Measurements from ENCODE around the gene P2RX7. TPM values are rescaled to one million over a fixed set of nuclear protein-coding genes. Genes with fewer than 3 reads are reported as not detected.

P2RX7 gene
- total RNA-seq, 1 donor from 2014 or later: 0.40 TPM

- no peaks in the 10 kb centered on the region for H3K9me3 Mint-ChIP-seq
- TF ChIP-seq CTCF (IDR thresholded peaks at IDR 0.05; ENCODE audit: unreplicated experiment): no peak
- H3K4me3 Mint-ChIP-seq: no peak overlapping the region
- peaks cover 15% of the 10 kb centered on the region for H3K4me1 Mint-ChIP-seq
- peaks cover 33% of the 10 kb centered on the region for H3K27me3 Mint-ChIP-seq (ENCODE audit: low read depth)
- no peaks in the 10 kb centered on the region for H3K36me3 Mint-ChIP-seq
- no peak overlapping the region for H3K27ac Mint-ChIP-seq
- no peak for DNase-seq (ENCODE audit: low spot score in 2 of 2, unreplicated experiment in 2 of 2)
Observed at GRCh38 chr12:121092034-121092433, 40.6 kb upstream of the P2RX7 start.

- Mint-ChIP-seq H3K36me3 (no peaks in the 10 kb centered on the region), H3K9me3 (no peaks in the 10 kb centered on the region), H3K27me3 (ENCODE audit: low read depth) (peaks cover 26% of the 10 kb centered on the region), H3K27ac (no peak overlapping the region), H3K4me1 (peaks cover 15% of the 10 kb centered on the region), H3K4me3 (no peak overlapping the region)
- no peak for DNase-seq (ENCODE audit: low spot score in 2 of 2, unreplicated experiment in 2 of 2)
- TF ChIP-seq CTCF (IDR thresholded peaks at IDR 0.05; ENCODE audit: unreplicated experiment): no peak
Observed at GRCh38 chr12:121093487-121093891, 39.2 kb upstream of the P2RX7 start.

GRCh38 chr12:121095544-121096198 is 37.0 kb upstream of the P2RX7 start:
- Mint-ChIP-seq H3K36me3 (no peaks in the 10 kb centered on the region), H3K27ac (peak overlapping the region; percentile 0), H3K9me3 (peaks cover 13% of the 10 kb centered on the region), H3K27me3 (ENCODE audit: low read depth) (peaks cover 26% of the 10 kb centered on the region), H3K4me1 (peaks cover 13% of the 10 kb centered on the region), H3K4me3 (peak overlapping the region; percentile 75)
- DNase-seq (ENCODE audit: low spot score in 2 of 2, unreplicated experiment in 2 of 2): peak; percentile 59 to 88
- TF ChIP-seq CTCF (IDR thresholded peaks at IDR 0.05; ENCODE audit: unreplicated experiment): peak; percentile 70

GRCh38 chr12:121096199-121096798 is 36.4 kb upstream of the P2RX7 start:
- no peaks in the 10 kb centered on the region for H3K36me3 Mint-ChIP-seq
- H3K9me3 Mint-ChIP-seq: peaks cover 13% of the 10 kb centered on the region
- no peak for TF ChIP-seq CTCF (IDR thresholded peaks at IDR 0.05; ENCODE audit: unreplicated experiment)
- H3K4me3 Mint-ChIP-seq: peak overlapping the region; percentile 75
- peaks cover 8% of the 10 kb centered on the region for H3K4me1 Mint-ChIP-seq
- H3K27ac Mint-ChIP-seq: no peak overlapping the region
- DNase-seq (ENCODE audit: low spot score in 2 of 2, unreplicated experiment in 2 of 2): no peak
- peaks cover 26% of the 10 kb centered on the region for H3K27me3 Mint-ChIP-seq (ENCODE audit: low read depth)

GRCh38 chr12:121099779-121100178 is 32.9 kb upstream of the P2RX7 start:
- no peak overlapping the region for H3K4me3 Mint-ChIP-seq
- H3K27ac Mint-ChIP-seq: no peak overlapping the region
- TF ChIP-seq CTCF (IDR thresholded peaks at IDR 0.05; ENCODE audit: unreplicated experiment): no peak
- peaks cover 11% of the 10 kb centered on the region for H3K27me3 Mint-ChIP-seq (ENCODE audit: low read depth)
- no peak for DNase-seq (ENCODE audit: low spot score in 2 of 2, unreplicated experiment in 2 of 2)
- peaks cover 20% of the 10 kb centered on the region for H3K9me3 Mint-ChIP-seq
- no peaks in the 10 kb centered on the region for H3K36me3 Mint-ChIP-seq
- H3K4me1 Mint-ChIP-seq: peaks cover 8% of the 10 kb centered on the region
